HG03378 (cell line): ENCODE data around the gene MYO3A.

ENCODE experiments used
- ATAC-seq: cut with Tn5 transposase; IDR thresholded peaks from one replicate; pipeline ENCODE4 v1.9.1; 2021; ENCODE audit warnings: mild to moderate bottlenecking, moderate library complexity; ENCODE audit not compliant: unreplicated experiment

Gene MYO3A, protein sequence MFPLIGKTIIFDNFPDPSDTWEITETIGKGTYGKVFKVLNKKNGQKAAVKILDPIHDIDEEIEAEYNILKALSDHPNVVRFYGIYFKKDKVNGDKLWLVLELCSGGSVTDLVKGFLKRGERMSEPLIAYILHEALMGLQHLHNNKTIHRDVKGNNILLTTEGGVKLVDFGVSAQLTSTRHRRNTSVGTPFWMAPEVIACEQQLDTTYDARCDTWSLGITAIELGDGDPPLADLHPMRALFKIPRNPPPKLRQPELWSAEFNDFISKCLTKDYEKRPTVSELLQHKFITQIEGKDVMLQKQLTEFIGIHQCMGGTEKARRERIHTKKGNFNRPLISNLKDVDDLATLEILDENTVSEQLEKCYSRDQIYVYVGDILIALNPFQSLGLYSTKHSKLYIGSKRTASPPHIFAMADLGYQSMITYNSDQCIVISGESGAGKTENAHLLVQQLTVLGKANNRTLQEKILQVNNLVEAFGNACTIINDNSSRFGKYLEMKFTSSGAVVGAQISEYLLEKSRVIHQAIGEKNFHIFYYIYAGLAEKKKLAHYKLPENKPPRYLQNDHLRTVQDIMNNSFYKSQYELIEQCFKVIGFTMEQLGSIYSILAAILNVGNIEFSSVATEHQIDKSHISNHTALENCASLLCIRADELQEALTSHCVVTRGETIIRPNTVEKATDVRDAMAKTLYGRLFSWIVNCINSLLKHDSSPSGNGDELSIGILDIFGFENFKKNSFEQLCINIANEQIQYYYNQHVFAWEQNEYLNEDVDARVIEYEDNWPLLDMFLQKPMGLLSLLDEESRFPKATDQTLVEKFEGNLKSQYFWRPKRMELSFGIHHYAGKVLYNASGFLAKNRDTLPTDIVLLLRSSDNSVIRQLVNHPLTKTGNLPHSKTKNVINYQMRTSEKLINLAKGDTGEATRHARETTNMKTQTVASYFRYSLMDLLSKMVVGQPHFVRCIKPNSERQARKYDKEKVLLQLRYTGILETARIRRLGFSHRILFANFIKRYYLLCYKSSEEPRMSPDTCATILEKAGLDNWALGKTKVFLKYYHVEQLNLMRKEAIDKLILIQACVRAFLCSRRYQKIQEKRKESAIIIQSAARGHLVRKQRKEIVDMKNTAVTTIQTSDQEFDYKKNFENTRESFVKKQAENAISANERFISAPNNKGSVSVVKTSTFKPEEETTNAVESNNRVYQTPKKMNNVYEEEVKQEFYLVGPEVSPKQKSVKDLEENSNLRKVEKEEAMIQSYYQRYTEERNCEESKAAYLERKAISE (N-terminal part only)

GRCh38 chr10:25933653-25934608 lies at the start of gene MYO3A:
Gene MYO3A, plus strand, starts transcription at chr10:25934229. Its CDS starts 17,882 bp downstream, at chr10:25952111.
- no peak for ATAC-seq

- ATAC-seq = no peak
Measured at GRCh38 chr10:25888627-25889026, 45.4 kb upstream of the MYO3A start.

DNA sequence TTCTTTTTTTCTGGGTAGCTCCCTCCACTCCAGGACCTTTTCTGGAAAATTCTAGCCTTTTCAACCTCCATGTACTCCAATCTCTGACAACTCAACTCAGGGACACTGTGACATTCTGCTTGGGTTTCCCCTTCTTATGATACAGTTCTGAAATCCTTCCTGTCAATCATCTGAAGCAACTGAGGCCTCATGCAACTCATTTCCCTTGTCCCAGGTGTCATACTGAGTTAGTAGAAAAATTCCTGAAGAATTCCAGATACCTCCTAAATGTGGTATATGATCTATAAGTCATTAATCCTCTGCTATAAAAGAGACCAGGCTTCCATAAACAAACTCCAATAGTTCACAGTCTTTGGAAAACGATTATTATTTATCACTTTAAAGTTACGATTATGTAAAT lies 43.0 kb upstream of the MYO3A start:
- ATAC-seq = no peak

- no peak for ATAC-seq
Measured at GRCh38 chr10:25895856-25896255, 38.2 kb upstream of the MYO3A start.

- no peak for ATAC-seq
Measured at GRCh38 chr10:25896421-25896820, 37.6 kb upstream of the MYO3A start.

DNA sequence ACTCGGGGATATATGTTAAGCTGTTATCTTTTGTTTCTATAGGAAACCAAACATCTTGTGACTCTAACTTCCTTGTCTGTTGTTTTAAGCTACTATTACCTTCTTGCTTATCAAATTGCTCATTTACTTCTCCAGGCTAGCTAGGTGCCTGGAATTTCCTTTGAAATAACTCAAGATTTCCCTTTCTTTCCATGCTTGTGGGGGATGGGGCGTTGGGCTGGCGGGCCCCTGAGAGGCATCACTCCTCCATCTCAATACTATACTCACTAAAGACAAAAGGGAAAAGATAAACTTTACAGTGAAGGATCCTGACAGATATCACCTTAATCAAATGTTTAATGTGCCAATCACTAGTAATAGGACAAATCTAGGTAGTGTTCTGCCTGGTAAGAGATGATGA lies 34.7 kb upstream of the MYO3A start:
- no peak for ATAC-seq

GRCh38 chr10:25901199-25901598 lies 32.8 kb upstream of the MYO3A start:
- peak; percentile 50 for ATAC-seq

DNA sequence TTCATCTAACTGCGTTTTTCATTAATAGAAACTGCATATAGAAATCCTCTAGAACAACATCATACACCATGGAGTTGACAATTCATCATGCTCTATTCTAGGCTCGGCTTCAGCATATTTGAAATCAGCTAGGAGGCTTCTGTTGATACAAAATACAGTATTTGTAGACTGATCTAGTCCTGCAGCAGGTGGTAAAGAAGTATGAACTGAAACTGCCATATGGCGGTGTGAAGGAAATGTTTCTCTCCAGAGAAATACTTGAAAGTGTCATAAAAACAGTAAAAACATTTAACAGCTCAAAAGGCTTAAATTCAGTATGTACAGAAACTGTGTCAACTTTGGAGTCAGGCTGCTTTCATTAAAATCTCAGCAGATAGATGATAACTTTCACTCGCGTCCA lies 32.0 kb upstream of the MYO3A start:
- ATAC-seq = peak; percentile 58

- no peak for ATAC-seq
Measured at GRCh38 chr10:25907261-25907660, 26.8 kb upstream of the MYO3A start.

- no peak for ATAC-seq
Measured at GRCh38 chr10:25912866-25913265, 21.2 kb upstream of the MYO3A start.

GRCh38 chr10:25914776-25915175 lies 19.3 kb upstream of the MYO3A start:
- ATAC-seq = no peak

DNA sequence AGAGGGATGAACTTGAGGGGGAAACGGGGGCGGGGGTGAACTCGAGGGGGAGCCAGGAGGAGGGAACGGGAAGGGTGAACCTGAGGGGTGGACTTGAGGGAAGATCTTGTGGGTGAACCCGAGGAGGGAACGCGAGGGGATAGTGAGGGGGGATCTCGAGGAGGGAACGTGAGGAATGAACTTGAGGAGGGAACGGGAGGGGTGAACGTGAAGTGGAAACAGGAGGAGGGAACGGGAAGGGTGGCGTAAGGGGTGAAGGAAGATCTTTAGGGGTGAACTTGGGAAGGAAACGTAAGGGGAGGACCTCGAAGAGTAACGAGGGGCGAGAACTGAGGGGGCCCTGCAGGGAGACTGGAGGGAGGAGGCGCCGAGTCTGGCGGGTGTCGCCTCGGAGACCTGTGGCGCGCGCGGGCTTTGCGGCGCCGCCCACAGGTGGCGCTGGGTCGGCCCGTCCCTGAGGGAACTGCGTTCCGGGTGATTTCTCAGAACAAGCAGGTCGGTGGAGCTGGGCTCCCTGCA lies 651 bp downstream of the MYO3A start:
- ATAC-seq = peak; percentile 49

- ATAC-seq = no peak
Measured at GRCh38 chr10:25938405-25938804, 4.4 kb downstream of the MYO3A start.

DNA sequence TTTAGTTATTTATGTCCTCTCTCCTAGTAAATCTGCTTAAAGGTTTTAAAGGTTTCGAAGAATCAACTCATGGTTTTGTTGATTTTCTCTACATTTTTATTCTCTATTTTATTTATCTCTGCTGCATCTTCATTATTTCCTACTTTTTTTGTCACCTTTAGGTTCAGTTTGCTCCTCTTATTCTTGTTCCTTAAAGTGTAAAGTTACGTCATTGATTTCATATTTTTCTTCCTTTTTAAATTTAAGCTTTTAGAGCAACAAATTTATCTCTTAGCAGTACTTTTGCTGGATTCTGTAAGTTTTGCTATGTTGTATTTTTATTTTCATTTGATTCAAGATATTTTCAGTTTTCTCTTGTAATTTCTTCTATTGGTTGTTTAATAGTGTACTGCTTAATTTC lies 10.7 kb downstream of the MYO3A start:
- no peak for ATAC-seq

- no peak for ATAC-seq
Measured at GRCh38 chr10:25952857-25953256, 18.8 kb downstream of the MYO3A start.

DNA sequence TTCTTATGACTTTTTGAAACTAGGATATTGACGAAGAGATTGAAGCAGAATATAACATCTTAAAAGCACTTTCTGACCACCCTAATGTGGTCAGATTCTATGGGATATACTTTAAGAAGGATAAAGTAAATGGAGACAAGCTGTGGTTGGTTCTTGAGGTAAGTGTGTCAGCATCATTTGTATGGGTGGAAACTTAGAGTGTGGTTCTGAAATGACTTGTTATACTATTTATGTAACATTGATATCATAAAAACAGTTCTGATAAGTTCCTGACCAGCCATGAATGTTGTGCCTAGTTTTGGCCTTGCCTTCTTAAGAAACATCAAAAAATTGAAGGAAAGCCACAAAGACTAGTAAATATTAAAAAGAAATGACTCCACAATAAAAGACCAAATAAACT lies 20.8 kb downstream of the MYO3A start:
- no peak for ATAC-seq

DNA sequence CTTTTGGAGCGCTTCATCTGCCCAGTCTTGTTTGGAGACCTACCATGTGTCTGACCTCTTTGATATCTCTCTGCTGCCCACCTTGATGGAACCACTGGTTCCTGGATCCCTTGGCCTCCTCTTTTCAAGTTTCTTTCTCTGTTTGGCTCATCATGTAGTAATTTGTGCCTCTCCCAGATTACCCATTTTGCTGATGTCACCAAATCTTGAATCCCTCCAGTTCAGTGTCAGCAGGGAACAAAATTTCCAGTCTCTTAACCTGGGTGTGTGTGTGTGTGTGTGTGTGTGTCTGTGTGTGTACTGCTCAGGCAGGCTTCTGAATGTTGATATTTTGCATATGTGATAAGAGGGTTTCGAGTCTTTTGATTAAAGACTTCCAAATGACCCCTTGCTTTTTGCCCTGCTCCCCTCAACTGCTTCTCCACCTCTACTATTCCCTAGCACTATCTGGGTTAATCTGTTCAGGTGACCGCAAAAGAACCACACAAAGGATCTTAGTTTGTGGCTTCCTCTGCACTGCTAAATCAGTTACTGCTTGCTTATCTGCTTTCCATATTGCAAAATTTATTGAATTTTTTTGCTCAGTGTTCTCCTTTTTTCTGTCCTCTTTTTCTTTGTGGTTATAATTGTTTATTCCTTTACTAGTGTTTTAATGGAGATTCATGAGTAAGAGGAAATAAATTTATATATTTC lies 25.7 kb downstream of the MYO3A start:
- ATAC-seq = no peak

- ATAC-seq = no peak
Measured at GRCh38 chr10:25965584-25965983, 31.6 kb downstream of the MYO3A start.

GRCh38 chr10:25966844-25967243 lies 32.8 kb downstream of the MYO3A start:
- no peak for ATAC-seq
